Forelimb muscle (tissue), 1 donor: ENCODE measurements around the gene MTA1. TPM values are rescaled to one million over a fixed set of nuclear protein-coding genes. Genes with fewer than 3 reads are reported as not detected.

Source experiments
- DNase-seq: peaks from one replicate; pipeline ENCODE4 v3.0.0-alpha.2; 2013; ENCODE audit warnings: low read depth
- polyA plus RNA-seq: library from polyadenylated mRNA; unstranded; fragments of 120-200 nt; gene quantifications from one replicate; pipeline ENCODE4 v1.2.1, GENCODE V29; 2013; ENCODE audit not compliant: insufficient read length

The MTA1 gene
- polyA plus RNA-seq, 1 donor = 80.3 TPM

DNA sequence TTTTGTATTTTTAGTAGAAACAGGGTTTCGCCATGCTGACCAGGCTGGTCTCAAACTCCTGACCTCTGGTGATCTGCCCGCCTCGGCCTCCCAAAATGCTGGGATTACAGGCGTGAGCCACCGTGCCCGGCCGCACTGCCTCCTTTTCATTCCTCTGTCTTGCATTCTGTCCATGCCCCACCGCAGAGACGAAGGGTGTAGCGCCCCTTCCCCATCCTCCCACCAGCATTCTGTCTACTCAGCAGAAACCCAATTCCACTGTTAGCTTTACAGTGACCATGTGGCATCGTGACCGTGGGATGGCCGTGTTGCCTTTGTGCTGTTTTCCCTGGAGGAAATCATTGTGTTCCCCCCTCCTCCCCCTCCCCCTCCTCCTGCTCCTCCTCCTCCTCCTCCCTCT lies 11.0 kb upstream of the MTA1 start:
- DNase-seq = no peak

DNA sequence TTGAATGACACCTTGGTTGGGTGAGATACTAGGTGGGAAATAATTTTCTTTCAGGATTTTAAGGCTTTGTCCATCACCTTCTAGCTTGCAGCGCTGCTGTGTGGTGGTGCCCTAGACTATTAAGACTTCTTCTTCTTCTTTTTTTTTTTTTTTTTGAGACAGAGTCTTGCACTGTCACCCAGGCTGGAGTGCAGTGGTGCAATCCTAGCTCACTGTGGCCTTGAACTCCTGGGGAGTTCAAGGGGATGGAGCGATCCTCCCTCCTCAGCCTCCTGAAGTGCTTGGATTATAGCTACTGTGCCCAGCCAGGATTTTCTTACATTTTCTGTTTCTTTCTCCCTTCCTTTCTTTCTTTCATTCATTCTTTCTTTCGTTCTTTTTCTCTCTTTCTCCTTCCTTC lies 10.3 kb upstream of the MTA1 start:
- no peak for DNase-seq

DNA sequence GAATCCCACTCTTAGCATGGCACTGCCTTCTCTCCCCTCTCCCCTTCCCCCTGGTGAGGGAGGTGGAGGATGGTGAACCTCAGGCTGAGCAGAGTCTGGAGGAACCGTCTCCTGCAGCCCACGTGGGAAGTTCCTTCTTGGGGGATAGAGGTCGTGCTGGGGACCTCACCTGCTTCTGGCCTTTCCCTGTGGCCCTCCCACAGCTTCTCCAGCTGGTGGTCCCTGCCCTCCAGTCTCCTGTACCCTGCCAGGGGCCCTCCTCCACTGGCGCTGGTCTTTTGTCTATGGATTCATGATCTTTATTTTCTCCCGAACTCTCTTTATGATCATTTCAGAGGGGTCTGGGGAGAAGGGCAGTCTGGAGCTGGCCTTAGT lies 9.0 kb upstream of the MTA1 start:
- DNase-seq = no peak

DNA sequence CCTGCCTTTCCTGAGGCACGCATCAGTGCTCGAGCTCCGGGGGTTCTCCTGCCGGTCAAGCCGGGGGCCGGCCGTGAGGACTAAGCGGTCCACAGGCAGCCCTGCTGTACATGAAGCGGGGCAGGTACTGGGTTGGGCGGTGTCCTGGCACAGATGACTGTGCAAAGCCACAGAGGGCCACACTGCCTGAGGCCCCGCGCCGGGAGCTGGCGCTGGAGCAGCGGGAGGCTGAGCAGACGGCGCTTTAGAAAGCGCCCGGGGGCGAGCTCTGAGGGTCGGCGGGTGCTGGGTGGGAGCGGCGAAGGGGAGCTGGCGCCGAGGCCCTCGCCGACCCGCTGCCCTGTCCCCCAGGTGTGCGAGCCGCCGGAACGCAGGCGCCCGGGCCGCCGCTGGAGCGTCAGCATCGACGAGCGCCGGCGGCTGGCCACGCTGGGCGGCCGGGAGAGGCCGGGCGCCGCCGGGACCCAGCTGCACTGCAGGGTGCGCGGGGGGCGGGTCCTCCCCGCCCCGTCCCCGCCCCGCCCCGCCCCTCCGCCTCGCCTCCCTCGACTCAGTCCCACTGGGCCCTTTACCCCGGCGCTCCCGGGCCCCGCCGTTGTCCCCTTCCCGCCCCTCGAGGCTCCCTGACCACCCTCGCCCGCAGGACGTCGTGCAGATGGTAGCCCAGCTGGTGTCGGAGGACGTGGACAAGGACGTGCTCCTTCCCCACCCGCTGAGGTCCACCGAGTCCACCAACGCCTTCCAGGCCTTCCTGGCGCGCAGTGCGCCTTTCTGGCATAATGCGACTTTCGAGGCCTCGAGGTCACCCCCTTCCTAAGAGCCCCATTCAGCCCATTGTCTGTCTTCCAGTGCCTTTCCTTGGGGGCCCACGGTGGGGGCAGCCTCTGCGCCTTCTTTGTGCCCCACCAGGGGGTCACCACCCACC lies 8.3 kb upstream of the MTA1 start:
- DNase-seq = no peak

DNA sequence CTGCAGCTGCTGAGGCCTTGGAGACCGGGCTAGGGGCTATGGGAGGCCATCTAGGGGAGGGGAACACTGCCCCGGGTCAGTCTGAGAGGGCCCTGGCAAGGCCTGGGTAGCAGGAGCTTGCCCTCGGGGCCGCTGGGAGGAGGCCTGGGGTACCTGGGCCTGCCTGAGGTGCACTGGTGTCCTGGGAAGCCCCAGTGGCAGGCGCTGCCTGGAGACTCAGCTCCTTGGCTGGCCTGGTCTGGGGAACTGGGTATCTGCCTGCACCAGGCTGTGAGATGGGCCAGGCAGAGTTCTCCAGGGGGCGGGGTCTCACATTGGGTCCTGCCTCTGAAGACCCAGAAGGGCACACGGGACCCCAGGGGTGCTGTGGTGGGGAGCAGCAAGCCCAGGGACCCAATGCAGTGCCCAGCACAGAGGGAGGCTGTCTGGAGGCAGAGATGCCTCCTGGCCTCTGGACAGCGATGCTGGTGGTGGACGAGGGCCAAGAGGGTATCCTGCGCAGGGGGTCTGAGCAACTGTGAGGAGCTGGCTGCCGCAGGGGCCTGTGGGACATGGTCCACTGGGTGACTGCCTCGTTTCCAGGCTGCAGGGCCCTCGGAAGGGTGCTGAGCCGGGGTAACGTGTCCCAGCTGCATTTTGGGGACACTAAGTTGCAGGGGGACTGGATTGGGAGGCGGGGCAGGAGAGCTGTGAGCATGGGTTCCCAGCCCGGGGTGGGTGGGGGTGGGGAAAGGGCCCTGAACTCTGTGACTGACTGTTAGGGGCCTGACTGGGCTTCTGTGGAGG lies 7.4 kb upstream of the MTA1 start:
- no peak for DNase-seq

DNA sequence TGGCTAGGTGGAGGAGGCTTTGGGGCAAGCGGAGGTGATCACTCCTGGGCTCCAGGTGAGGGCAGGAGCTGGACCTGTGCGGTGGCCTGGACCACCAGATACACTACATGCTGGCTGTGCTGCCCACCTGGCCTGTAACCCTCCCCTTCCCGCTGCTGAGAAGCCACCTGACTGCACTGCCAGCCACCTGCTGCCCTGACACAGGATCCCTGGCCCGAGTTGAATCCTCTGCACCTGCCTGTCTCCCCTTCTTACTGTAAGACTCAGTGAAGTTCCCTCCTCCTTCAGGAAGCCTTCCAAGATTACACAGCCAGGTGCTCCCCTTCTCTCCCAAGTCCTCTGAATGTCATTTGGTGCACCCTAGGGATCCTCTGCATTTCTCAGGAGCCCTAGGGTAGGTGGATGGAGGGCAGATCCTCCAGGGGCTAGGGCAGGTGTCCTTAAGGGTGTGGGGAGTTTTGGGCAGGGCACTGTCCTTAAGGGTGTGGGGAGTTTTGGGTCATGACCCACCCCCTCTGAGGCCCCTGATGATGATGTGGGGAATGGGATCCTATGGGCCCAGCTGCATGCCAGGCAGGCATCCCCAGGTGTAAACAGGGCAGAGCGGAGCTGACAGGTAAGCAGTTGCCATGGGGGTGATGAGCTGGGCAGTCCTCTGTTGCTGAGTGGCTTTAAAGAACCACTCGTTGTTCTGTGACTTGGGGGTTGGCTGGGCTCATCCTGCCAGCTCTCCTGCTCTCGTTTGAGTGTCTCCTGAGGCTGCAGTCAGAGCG lies 6.7 kb upstream of the MTA1 start:
- no peak for DNase-seq

DNA sequence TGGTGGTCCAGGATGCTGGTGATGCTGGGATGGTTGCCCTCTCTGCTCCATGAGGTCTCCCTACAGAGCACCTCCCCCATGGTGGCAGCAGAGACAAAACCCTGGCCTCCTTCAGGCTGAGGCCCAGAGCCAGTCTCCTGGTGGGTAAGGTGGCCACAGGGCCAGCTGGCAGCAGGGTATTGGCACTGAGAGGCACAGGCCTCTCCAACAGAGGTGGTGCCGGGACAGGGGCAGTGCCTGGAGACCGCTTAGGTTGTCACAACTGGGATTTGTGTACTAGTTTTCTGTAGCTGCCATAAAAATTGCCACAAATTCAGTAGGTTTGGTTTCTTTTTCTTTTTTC lies 6.1 kb upstream of the MTA1 start:
- no peak for DNase-seq

DNA sequence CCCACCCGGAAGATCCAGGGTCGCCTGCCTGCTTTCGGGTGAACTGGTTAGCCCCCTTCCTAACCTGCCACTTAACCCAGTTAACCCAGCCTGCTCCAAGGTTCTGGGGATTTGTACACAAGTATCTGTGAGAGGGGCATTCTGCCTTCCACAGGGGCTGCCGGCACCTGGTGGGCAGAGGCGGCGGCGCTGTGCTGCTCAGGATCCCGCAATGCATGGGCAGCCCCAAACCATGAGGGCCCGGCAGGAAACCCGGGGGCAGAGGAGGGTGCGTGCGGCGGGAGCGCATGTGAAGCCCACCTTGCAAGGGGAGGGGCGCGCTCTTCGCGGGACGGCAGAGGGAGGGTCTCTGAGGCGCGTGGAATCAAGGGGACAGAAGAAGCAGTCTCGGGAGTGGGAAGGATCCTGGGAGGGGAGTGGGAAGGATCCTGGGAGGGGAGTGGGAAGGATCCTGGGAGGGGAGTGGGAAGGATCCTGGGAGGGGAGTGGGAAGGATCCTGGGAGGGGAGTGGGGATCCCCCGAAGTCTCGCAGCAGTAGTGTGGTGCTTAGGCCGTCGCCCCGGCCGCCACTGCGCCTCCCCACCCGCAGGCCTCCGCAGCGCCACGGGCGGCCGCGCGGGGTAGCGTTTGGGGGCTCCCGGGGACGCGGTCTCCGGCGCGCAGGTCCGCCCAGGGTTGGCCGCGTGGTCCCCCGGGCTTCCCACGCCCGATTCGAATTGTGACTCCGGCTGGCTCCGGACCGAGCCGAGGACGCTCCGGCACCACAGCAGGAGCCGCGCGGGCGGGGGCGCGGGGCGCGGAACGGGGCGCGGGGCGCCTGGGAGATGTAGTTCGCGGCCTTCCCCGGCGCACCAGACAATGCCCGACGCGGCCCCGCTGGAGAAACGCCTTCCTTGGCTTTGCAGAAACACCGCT lies 4.9 kb upstream of the MTA1 start:
- no peak for DNase-seq

DNA sequence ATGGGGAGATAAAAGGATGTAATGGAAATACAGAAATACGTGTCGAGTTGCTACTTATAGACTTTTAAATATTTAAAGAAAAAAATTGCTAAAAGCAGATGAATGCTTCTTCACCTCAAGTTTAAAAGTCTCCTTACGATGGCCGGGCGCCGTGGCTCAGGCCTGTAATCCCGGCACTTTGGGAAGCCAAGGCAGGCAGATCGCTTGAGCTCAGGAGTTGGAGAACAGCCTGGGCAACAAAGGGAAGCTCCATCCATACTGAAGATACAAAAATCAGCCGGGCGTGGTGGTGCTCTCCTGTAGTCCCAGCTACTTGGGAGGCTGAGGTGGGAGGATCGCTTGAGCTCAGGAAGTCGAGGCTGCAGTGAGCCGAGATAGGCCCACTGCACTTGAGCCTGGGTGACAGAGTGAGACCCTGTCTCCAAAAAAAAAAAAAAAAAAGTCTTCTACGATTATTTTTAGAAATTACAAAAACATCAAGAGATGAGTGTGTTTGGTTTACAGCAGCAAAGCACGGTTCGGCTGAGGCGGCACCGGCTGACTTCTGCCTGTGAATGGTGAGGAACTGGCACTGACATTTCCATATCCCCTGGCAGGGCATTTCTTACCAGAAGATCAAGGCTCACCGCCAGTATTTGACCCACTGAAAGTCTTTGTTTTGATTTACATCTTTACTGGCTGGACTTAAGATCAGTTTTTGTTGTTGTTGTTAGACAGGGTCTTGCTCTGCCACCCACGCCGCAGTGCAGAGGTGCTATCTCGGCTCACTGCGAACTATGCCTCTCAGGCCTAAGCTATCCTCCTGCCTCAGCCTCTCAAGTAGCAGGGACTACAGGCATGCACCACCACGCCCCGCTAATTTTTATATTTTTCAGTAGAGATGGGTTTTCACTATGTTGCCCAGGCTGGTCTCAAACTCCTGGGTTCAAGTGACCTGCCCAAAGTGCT lies 3.9 kb upstream of the MTA1 start:
- DNase-seq = no peak

DNA sequence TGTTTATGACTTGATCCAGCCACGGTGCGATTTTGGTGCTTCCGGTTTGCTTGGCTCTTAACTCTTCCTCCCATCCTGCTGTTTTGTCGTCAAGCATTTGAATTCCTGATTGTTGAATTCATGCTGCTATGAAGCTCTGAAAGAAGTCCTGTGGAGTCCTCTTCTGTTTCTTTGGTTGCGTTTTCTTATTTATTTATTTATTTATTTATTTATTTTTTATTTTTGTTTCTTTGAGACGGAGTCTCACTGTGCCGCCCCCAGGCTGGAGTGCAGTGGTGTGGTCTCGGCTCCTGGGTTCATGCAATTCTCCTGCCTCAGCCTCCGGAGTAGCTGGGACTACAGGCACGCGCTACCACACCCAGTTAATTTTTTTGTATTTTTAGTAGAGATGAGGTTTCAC lies 3.0 kb upstream of the MTA1 start:
- no peak for DNase-seq

DNA sequence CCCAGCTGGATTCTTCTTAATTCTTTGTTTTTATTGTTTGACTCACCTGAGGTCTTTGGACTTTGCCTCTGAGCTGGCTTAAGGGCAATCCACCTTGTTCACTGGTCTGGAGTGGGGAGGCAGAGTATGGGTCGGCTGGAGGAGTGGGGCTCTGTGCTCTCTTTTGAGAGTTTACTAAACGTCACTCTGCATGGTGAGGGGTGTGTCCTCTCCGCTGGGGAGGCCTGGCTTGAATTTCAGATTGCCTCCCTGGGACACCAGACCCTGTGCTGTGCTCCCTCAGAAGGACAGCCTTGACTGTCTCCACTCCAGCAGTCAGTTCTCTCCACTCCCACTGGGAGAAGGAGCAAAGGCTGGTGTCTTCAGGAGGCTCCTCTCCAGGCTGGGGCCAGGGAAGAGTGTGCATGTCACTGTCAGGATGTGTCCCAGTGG lies 1.9 kb upstream of the MTA1 start:
- DNase-seq = no peak

DNA sequence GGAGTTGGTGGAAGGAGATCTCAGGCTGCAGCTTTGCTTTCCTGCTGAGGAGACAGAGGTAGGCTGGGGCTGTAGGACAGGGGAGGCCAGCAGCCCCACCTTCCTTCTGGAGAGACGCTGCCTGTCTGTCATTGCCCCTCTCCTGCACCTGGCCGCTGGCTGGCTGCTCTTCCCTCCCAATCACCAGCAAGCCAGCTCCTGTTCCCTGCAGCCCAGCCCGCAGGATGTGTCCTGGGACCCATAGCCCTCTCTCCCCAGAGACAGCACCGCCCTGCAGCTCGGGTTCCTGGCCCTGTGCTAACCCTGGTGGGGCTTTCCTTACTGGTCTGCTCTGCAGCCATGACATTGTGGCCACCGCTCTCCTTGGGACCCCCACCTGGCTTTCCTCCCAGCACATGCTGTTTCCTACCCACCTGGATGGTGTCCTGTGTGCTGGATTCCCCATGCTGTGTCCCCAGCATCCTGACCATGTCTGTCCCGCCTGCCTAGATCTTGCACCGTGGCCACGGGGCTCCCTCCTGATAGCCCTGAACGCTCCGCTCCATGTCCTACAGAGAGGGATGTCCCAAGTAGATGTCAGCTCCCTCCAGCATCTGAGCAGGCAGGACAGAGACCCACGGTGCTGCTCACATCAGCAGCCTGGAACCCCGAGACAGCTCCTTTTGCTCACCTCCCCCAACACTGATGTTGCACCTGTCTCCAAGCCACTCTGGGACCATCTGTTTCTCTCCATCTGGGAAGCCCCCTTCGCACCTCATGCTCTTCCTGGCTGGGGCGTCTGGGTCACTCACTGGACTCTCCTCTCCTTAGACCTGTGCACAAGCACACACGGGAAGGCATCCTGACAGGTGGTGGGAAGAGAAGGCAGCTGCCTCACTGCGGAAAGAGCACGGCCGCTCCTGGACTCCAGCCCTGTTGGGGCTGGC lies 1.1 kb upstream of the MTA1 start:
- no peak for DNase-seq

DNA sequence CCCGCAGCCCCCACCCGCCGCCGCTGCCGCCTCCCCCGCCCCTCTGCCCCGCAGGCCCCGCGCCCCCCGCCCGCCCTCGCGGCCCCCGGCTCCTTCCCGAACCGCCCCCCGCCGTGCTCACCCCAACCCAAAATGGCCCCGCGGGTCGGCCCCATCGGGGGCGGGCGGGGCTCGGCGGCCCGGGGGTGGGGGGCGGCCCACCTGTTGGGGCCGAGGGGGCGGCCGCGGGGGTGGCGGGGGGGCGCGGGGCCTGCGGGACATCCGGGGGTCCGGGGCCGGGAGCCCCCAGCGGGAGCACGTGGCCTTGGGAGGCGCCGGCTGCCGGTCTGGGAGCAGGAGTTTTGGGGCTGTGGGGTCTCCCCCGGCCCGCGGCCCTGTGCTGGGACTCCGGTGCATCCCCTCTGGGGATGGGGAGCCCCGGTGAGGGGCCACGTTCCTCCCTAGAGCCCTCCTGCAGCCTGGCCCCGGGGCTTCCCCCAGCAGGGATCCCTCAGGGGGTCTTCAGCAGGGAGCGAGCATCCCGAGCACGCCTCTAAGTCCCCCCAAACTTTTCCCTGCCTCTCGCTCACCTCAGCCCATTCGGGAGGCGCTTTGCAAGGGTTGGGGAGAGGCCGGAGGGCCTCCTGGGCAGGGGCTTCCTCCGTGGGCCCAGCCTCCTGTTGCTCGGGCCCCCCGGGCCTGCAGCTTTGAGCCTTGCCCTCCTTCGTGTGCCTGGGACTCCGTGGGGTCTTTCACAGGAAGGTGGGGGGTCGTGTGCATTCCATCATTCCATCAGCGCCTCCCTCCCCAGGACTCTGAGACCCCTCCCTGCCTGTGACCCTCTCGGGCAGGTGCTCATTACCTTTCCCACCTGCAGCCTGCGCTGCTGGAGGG lies 710 bp downstream of the MTA1 start:
- no peak for DNase-seq

DNA sequence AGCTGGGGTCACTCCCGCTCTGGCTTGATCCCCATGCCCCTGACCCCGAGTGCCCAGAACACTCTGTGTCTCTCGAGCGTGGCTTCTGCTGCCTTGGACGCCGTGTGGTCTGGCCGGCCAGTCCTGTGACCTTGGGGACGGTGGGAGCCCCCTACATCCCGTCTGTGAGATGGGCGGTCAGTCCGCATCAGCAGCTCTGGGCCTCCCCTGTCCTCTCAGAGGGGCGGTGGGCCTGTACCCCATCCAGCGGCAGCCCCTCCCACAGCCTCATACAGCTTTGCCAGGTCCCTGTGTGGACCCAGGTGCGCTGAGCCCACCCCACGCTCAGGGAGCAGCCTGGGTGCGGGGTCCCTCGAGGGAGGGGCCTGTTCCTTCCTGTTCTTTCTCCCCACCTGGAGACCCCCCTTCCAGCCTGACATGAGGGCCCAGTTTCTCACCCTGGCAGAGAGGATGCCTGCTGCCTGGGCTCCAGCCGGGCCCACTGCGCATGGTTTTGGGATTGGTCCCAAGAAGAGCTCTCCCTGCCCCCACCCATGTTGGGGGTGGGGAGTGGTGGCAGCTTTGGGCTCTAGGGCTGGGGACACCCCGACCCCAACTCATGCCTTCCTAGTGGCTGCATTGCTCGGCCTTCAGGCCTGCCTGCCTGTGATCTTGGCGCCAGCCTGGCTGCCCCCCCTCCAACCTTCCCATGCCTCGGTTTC lies 1.5 kb downstream of the MTA1 start:
- DNase-seq = no peak

DNA sequence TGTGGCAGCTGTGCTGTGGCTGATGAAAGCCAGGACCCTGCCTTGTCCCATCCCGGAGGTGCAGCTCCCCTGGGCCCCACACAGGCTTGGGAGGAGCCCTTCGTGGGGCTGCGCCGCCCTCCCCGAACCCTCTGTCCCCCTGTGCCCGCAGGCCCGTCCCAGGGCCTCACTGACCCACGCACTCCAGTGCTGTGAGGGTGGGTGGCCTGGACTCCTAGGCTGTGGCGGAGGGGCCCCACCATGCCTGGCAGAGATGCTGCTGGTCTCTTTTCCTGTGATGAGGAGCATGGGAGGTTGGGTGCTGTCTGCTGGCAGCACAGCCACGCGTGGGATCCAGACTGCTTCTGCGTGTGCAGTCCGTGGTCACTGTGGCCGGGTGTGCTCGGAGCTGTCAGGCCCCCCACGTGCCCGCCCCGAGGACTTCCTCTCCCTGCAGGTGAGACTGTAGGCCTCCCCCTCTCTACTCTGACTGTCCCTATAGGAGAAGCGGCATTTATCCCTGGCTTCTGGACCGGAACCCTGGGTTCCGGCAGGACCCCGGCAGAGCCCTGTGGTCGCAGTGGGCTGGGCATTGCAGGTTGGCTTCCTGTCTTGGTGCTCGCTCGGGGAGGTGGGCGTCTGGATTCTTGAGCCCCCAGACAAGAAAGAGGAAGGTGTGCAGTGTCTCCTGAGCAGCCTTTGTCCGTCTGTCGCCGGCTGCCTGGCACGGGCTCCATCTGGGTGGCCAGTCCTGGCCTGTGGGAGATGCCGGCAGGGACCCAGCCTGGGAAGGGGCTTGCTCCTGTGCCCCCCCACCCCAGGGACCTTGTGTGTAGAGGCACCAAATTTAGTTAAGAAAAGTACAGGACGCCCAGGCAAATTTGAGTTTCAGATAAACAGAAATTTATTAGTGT lies 2.3 kb downstream of the MTA1 start:
- no peak for DNase-seq
